Measurements from ENCODE around the gene SLC4A3.

DNA sequence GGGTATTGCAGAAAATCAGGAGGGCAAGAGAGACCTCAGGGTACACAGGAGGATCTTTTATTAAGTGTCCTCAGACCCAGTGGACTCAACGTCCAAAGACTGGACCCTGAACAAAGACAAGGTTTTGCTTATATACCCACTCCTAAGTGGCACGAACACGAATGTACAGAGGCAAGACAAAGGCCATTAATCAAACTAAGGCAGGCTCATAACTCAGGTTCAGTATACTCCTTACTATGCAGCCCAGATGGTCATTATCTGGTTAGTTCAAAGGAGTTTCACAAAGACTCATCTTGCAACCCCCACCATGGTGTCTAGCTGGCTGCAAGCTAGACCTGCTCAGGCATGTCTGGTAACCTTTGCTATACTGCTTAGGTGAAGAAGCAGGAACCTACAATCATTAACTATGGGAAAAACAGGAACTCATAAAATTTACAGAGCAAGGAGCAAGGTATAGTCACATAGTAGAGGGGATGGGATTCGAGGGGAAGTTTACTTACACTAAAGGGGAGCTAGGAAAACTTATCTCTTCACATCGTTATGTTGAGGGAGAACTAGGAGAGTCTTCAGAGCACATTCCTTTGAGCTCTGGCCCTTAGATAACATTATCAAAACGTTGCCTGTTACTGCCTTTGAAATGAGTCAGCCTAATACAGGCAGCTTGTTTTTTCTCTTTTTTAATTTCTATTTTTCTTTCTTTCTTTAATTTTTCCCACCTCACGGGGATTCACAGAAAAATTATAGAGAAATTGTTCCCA, 33.9 kb downstream of the SLC4A3 start:
- TF ChIP-seq, protein P1, sequence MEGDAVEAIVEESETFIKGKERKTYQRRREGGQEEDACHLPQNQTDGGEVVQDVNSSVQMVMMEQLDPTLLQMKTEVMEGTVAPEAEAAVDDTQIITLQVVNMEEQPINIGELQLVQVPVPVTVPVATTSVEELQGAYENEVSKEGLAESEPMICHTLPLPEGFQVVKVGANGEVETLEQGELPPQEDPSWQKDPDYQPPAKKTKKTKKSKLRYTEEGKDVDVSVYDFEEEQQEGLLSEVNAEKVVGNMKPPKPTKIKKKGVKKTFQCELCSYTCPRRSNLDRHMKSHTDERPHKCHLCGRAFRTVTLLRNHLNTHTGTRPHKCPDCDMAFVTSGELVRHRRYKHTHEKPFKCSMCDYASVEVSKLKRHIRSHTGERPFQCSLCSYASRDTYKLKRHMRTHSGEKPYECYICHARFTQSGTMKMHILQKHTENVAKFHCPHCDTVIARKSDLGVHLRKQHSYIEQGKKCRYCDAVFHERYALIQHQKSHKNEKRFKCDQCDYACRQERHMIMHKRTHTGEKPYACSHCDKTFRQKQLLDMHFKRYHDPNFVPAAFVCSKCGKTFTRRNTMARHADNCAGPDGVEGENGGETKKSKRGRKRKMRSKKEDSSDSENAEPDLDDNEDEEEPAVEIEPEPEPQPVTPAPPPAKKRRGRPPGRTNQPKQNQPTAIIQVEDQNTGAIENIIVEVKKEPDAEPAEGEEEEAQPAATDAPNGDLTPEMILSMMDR (conservative IDR thresholded peaks at IDR 0.05) = no peak
- no peak for TF ChIP-seq EZH2 (IDR thresholded peaks at IDR 0.05; ENCODE audit: low read depth)
